GM12801 (cell line): ENCODE measurements around the gene STRN3.

Experiments
- TF ChIP-seq, protein P1 (sequence below): IDR thresholded peaks from one replicate; pipeline ENCODE4 v1.5.1; 2011; ENCODE audit warnings: control low read depth; ENCODE audit not compliant: insufficient read length; ENCODE audit errors: extremely low read depth

The STRN3 gene

DNA sequence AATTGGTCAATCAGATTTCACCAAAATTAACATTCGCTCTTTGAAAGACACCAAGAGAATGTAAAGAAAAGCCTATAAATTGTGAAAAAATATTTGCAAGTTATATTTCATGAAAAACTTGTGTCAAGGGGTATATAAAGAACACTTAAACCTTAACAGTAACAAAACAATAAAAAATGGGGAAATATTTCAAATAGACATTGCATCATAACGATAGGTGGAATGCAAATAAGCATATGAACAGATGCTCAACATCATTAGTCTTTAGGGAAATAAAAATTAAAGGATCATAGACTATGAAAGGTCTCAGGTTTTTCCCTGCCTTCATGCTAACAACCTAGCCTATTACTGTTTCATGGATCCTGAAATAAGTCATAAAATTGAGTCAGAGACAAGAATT, 87.6 kb downstream of the STRN3 start:
- TF ChIP-seq, protein P1, sequence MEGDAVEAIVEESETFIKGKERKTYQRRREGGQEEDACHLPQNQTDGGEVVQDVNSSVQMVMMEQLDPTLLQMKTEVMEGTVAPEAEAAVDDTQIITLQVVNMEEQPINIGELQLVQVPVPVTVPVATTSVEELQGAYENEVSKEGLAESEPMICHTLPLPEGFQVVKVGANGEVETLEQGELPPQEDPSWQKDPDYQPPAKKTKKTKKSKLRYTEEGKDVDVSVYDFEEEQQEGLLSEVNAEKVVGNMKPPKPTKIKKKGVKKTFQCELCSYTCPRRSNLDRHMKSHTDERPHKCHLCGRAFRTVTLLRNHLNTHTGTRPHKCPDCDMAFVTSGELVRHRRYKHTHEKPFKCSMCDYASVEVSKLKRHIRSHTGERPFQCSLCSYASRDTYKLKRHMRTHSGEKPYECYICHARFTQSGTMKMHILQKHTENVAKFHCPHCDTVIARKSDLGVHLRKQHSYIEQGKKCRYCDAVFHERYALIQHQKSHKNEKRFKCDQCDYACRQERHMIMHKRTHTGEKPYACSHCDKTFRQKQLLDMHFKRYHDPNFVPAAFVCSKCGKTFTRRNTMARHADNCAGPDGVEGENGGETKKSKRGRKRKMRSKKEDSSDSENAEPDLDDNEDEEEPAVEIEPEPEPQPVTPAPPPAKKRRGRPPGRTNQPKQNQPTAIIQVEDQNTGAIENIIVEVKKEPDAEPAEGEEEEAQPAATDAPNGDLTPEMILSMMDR, result no peak

DNA sequence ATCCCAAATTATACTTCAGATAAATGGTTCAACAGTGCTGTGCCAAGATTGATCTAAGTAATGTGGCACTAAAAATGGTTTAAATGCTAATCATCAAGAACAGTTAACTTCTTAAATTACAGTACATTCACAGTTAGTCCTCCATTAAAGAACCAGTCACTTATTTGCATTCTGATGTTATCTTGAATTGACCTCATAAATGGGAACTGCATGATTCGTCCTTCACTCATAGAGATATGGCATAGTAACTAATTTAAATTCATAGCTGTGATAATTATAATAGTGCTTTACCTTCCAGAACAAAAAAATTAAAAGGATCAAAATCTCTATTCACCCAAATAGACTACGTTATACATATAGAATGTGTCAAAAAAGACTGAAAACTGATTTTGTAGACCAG, 90.7 kb downstream of the STRN3 start:
- TF ChIP-seq, protein P1, result no peak

DNA sequence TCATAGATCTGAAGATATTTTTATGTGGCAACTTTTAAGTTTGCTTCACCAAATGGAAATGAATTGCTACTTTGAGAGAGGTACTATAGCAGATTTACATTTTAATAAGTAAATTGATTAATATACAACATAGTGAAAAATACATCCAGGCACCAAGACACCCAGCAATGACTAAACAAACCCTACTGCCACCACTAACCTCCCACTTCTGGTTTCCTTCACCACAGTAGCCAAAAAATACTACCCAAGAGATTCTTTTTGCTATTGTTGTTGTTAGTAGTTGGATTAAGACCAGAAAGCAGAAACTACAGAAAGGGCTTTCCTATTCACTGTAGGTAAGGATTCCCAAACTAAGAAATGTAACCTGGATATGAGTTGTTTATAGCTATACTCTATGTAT, 97.7 kb downstream of the STRN3 start:
- TF ChIP-seq, protein P1, result no peak

DNA sequence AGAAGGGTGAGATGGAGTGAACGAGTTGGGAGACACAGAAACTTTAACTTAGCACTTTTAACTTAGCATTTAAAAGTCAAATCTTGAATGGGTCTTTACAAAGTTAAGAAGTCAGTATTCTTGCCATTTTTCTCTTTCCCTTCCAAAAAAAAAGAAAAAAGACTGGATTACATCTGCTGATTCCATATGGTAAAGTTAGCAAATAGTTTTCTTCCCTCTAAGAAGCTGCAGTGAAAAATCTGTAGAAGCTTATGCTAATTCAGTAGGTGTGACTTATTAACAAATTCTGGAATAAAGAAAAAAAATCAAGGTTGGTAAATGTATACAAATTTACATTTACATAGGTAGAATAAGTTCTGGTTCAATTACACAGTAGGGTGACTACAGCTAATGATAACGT, 100.9 kb downstream of the STRN3 start:
- TF ChIP-seq, protein P1, result no peak

DNA sequence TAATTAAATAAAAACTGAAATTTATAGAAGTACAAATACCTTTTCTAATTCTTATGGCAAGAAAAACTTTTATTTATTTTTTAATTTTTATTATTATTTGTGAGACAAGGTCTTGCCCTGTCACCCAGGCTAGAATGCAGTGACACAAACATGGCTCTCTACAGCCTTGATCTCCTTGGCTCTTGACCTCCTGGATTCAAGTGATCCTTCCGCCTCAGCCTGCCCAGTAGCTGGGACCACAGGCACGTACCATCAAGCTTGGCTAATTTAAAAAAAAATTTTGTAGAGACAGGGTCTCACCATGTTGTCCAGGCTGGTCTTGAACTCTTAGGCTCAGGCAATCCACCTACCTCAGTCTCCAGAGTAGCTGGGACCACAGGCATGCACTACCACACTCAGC, 104.4 kb downstream of the STRN3 start:
- TF ChIP-seq, protein P1, result no peak

DNA sequence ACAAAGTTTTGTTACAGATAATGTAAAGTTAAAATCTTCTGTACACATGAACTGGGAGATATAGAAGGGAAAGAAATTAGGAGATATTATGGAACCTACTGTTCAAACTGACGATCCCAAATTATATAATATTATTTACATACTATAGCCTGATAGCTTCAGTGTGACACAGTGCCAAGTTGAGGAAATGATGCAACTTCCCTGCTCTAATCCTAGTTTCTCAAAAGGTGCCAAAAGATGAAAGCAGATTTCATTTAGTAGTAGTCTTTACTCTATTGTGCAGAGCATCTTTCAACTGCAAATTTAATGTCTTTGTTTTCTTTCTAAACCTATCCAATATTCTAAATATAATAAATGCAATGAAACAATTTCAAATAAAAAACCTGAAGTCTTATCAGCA, 104.9 kb downstream of the STRN3 start:
- TF ChIP-seq, protein P1, result no peak

DNA sequence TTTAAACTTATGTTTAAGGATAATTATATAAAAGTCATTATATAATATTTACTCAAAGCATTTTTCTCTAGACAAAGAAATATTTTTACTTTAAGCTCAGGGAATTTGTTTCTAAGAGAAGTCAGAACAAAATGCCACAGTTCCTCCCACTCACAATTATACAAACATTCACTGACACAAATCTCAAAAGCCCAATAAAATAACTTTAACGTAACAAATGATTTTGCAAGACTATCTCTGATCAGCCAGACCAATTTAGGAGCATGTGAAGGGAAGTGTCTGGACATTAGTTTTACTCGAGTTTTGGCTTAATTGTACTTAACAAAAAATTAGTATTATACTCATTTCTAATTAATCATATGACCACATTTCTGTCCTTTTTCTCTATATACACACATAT, 110.6 kb downstream of the STRN3 start:
- TF ChIP-seq, protein P1, result no peak

DNA sequence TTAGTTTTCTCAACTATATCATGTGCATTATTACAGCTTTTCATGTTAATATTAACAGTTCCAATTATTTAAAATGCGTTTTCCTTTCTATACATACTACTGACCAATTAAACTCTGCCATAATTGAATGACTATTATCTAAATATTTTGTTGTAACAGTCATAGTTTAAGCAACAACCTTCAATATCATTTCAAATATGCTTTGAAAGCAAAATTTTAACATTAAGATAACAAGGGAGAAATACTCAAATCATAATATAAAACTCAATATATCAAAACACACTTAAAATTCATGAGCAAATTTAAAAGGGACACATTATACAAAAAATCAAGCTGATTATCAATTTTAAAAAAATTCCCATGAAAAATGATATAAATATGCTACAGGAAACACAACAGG, 111.4 kb downstream of the STRN3 start:
- TF ChIP-seq, protein P1, result no peak
